Right lobe of liver (tissue), 4 donors: ENCODE results near the gene DRC7.

Experiments
- POLR2A ChIP-seq: fragments of 450-650 bp; IDR thresholded peaks from one replicate; pipeline ENCODE4 v1.6.1; 2017; ENCODE audit warnings: antibody characterized with exemption, mild to moderate bottlenecking
- TF ChIP-seq, protein P1 (sequence below), 4 donors: fragments of 200-600 bp in 3 of 4; fragments of 450-650 bp in 1 of 4; IDR thresholded peaks; one replicate each; pipeline versions ENCODE4 v1.5.1 to v1.8.0; 2016 to 2022; ENCODE audit warnings: antibody characterized with exemption in 4 of 4, mild to moderate bottlenecking in 2 of 4
- donor health status: DM: no; HTN: no; CAD: no.
- donor health status: DM: no; HTN: no; CAD: no.
- donor health status: DM: no; HTN: yes; CAD: no.

DNA sequence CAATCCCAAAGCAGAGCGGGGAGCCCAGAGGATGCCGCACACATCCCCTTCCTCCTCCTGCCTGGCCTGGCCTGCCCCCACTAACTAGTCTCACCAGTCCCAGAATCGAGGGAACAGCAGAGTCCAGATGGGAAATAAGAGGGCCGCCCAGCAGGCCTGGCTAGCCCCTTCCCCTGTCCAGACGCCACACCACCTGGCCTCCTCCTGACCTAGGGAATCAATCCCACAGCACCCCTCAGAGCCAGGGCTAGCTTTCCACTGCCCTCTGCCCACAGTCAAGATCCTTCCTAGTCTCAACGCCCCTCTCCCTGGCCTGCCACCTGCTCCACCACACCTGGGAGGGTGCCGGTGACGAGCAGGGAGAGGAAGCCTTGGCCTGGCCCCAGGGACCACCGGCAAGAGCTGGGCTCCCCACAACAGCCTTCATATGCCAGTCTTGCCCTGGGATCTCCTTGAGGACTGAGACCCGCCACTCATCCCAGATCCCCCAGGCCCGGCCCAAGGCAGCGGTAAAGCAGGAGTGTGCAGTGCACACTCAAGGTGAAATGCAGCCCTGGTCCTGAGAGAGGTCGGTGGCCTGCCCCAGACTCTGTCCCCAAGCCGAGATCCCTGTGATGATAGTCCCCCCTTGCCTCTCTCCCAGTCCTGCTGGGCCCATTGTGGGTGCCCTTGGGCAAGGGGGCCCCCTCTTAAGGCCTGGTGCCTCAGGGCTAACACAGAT, 68.8 kb downstream of the DRC7 start:
- TF ChIP-seq POLR2A: no peak
- TF ChIP-seq, protein P1, sequence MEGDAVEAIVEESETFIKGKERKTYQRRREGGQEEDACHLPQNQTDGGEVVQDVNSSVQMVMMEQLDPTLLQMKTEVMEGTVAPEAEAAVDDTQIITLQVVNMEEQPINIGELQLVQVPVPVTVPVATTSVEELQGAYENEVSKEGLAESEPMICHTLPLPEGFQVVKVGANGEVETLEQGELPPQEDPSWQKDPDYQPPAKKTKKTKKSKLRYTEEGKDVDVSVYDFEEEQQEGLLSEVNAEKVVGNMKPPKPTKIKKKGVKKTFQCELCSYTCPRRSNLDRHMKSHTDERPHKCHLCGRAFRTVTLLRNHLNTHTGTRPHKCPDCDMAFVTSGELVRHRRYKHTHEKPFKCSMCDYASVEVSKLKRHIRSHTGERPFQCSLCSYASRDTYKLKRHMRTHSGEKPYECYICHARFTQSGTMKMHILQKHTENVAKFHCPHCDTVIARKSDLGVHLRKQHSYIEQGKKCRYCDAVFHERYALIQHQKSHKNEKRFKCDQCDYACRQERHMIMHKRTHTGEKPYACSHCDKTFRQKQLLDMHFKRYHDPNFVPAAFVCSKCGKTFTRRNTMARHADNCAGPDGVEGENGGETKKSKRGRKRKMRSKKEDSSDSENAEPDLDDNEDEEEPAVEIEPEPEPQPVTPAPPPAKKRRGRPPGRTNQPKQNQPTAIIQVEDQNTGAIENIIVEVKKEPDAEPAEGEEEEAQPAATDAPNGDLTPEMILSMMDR (IDR thresholded peaks at IDR 0.05): no peak
